Endodermal cell (in vitro differentiated cells): Measurements from ENCODE around the gene COA3. TPM values are rescaled to one million over a fixed set of nuclear protein-coding genes. Genes with fewer than 3 reads are reported as not detected.
A peak's percentile ranks its signal among the peaks of the same experiment; 100 is the strongest.

Experiments
- DNase-seq: peaks from one replicate; pipeline ENCODE4 v3.0.0-alpha.2; 2017
- H3K27ac ChIP-seq: 2 replicates; pipeline ENCODE4 v1.5.1; 2013; ENCODE audit warnings: mild to moderate bottlenecking, low read depth, low read length, moderate library complexity
- H3K27me3 ChIP-seq: 2 replicates; pipeline ENCODE4 v1.6.1; 2013; ENCODE audit warnings: mild to moderate bottlenecking, low read length, moderate library complexity; ENCODE audit not compliant: insufficient read depth, control insufficient read depth, poor library complexity, severe bottlenecking
- H3K36me3 ChIP-seq: 2 replicates; pipeline ENCODE4 v1.7.0; 2013; ENCODE audit warnings: mild to moderate bottlenecking, low read length, moderate library complexity; ENCODE audit not compliant: control insufficient read depth, insufficient read depth
- H3K4me1 ChIP-seq: one replicate; pipeline ENCODE4 v1.7.0; 2013; ENCODE audit warnings: low read length; ENCODE audit not compliant: control insufficient read depth, insufficient read depth
- H3K4me3 ChIP-seq: 2 replicates; pipeline ENCODE4 v1.5.1; 2013; ENCODE audit warnings: mild to moderate bottlenecking, low read length, moderate library complexity
- H3K9ac ChIP-seq: 2 replicates; pipeline ENCODE4 v1.6.1; 2013; ENCODE audit warnings: mild to moderate bottlenecking, low read length, moderate library complexity; ENCODE audit not compliant: poor library complexity, severe bottlenecking; ENCODE audit errors: extremely low read depth
- H3K9me3 ChIP-seq: 2 replicates; pipeline ENCODE4 v1.6.1; 2013; ENCODE audit warnings: mild to moderate bottlenecking, low read length, moderate library complexity; ENCODE audit not compliant: control insufficient read depth
- H3K27ac Mint-ChIP-seq: 2 replicates; pipeline ENCODE4 v1.8.0; 2020; ENCODE audit warnings: mixed read lengths
- H3K27me3 Mint-ChIP-seq: 2 replicates; pipeline ENCODE4 v1.8.0; 2021; ENCODE audit warnings: mild to moderate bottlenecking, mixed read lengths; ENCODE audit not compliant: insufficient read depth
- H3K36me3 Mint-ChIP-seq: 2 replicates; pipeline ENCODE4 v1.8.0; 2020; ENCODE audit warnings: low read depth, mixed read lengths
- H3K4me1 Mint-ChIP-seq: 2 replicates; pipeline ENCODE4 v1.8.0; 2020; ENCODE audit warnings: mixed read lengths
- H3K4me3 Mint-ChIP-seq: 2 replicates; pipeline ENCODE4 v1.8.0; 2020; ENCODE audit warnings: mild to moderate bottlenecking, moderate library complexity, mixed read lengths
- H3K9me3 Mint-ChIP-seq: 2 replicates; pipeline ENCODE4 v1.8.0; 2020; ENCODE audit warnings: mild to moderate bottlenecking, mixed read lengths
- WGBS, 2 experiments: methylation state at CpG; one replicate each; pipeline versions ENCODE4 v1.1.5 to v1.1.7; 2013; ENCODE audit warnings: missing lambda C conversion rate in 2 of 2, mixed read lengths in 1 of 2; ENCODE audit not compliant: insufficient coverage in 1 of 2, insufficient read length in 1 of 2; 5-methylcytosine and 5-hydroxymethylcytosine counted together
- total RNA-seq, 2 donors: library from RNA; stranded (reverse); fragmentation: NEBNext Ultra II Directional in 1 of 2; extraction: Animal tissue kit (Norgen Biotek cat#: 25700) in 1 of 2; gene quantifications; 2 replicates in 1 of 2; 3 replicates in 1 of 2; pipeline ENCODE4 v1.2.1, GENCODE V29; 2021
- TF ChIP-seq, protein P1 (sequence below): fragments of 200-600 bp; sonication (generic); conservative IDR thresholded peaks from 2 replicates; pipeline ENCODE4 v1.5.0; 2021; ENCODE audit warnings: antibody characterized with exemption, mild to moderate bottlenecking

The COA3 gene
- total RNA-seq, 2 donors from 2014 or later = 64.6 to 67.8 TPM

DNA sequence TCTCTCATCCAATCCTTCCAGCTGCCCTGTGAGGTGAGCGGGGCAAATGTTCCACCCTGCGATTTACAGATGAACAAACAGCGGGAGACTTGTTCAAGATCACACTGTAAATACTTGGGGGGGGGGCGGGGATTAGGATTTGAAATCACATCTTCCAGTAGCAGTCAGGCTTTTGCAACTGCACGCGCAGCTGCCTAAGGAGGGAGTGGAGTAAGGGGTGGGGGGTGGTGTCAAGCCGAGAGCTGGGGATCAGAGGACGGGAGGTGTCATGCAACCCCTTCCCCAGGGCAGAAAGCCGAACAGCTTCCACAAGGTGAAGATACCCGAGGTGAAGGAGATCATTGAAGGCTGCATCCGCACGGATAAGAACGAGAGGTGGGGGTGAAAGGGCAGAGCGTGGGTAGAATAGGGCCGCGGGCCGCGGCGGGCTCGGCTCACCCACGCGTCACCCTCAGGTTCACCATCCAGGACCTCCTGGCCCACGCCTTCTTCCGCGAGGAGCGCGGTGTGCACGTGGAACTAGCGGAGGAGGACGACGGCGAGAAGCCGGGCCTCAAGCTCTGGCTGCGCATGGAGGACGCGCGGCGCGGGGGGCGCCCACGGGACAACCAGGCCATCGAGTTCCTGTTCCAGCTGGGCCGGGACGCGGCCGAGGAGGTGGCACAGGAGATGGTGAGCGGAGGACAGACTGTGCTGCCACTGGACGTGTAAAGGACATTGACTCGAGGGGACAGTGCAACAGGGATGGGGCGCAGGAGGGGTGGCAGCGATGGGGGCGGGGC is 13.5 kb downstream of the COA3 start:
- Histone ChIP-seq H3K36me3 (no peaks in the 10 kb centered on the region), H3K9me3 (no peaks in the 10 kb centered on the region), H3K9ac (no peak overlapping the region), H3K27me3 (peaks cover 38% of the 10 kb centered on the region), H3K4me3 (no peak overlapping the region), H3K27ac (no peak overlapping the region), H3K4me1 (no peaks in the 10 kb centered on the region)
- Mint-ChIP-seq H3K27me3 (peaks cover 76% of the 10 kb centered on the region), H3K4me1 (peaks cover 13% of the 10 kb centered on the region), H3K27ac (no peak overlapping the region), H3K4me3 (no peak overlapping the region), H3K9me3 (no peaks in the 10 kb centered on the region), H3K36me3 (no peaks in the 10 kb centered on the region)
- WGBS, 2 experiments = 94 to 97% methylated on average over 40 to 52 of the region's 52 CpGs
- TF ChIP-seq, protein P1, sequence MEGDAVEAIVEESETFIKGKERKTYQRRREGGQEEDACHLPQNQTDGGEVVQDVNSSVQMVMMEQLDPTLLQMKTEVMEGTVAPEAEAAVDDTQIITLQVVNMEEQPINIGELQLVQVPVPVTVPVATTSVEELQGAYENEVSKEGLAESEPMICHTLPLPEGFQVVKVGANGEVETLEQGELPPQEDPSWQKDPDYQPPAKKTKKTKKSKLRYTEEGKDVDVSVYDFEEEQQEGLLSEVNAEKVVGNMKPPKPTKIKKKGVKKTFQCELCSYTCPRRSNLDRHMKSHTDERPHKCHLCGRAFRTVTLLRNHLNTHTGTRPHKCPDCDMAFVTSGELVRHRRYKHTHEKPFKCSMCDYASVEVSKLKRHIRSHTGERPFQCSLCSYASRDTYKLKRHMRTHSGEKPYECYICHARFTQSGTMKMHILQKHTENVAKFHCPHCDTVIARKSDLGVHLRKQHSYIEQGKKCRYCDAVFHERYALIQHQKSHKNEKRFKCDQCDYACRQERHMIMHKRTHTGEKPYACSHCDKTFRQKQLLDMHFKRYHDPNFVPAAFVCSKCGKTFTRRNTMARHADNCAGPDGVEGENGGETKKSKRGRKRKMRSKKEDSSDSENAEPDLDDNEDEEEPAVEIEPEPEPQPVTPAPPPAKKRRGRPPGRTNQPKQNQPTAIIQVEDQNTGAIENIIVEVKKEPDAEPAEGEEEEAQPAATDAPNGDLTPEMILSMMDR = no peak
- no peak for DNase-seq

- H3K27me3 Mint-ChIP-seq = peaks cover 73% of the 10 kb centered on the region
- H3K36me3 Mint-ChIP-seq = no peaks in the 10 kb centered on the region
- Histone ChIP-seq H3K27me3 (peaks cover 38% of the 10 kb centered on the region), H3K4me3 (no peak overlapping the region), H3K9me3 (no peaks in the 10 kb centered on the region), H3K4me1 (no peaks in the 10 kb centered on the region), H3K9ac (no peak overlapping the region), H3K36me3 (no peaks in the 10 kb centered on the region), H3K27ac (no peak overlapping the region)
- H3K9me3 Mint-ChIP-seq = no peaks in the 10 kb centered on the region
- peaks cover 18% of the 10 kb centered on the region for H3K4me1 Mint-ChIP-seq
- H3K27ac Mint-ChIP-seq = no peak overlapping the region
- no peak overlapping the region for H3K4me3 Mint-ChIP-seq
- 91 to 98% methylated on average over 20 to 25 of the region's 25 CpGs for WGBS, 2 experiments
- no peak for DNase-seq
- TF ChIP-seq, protein P1 = no peak
Observed at GRCh38 chr17:42784409-42784808, 14.1 kb downstream of the COA3 start.

GRCh38 chr17:42783791-42784138 is 14.7 kb downstream of the COA3 start:
- Mint-ChIP-seq H3K36me3 (no peaks in the 10 kb centered on the region), H3K4me3 (no peak overlapping the region), H3K27me3 (peaks cover 69% of the 10 kb centered on the region)

More at GRCh38 chr17:42783791-42784138, 14.7 kb downstream of the COA3 start:
- TF ChIP-seq, protein P1 = no peak
- H3K4me1 ChIP-seq = no peaks in the 10 kb centered on the region
- DNase-seq = peak; percentile 54
- H3K9ac ChIP-seq = no peak overlapping the region
- peaks cover 2% of the 10 kb centered on the region for H3K36me3 ChIP-seq
- H3K27me3 ChIP-seq = peaks cover 38% of the 10 kb centered on the region
- no peaks in the 10 kb centered on the region for H3K9me3 ChIP-seq
- 83 to 86% methylated on average over 18 to 22 of the region's 22 CpGs for WGBS, 2 experiments
- no peak overlapping the region for H3K4me3 ChIP-seq
- H3K4me1 Mint-ChIP-seq = peaks cover 19% of the 10 kb centered on the region
- no peak overlapping the region for H3K27ac Mint-ChIP-seq
- H3K9me3 Mint-ChIP-seq = no peaks in the 10 kb centered on the region
- no peak overlapping the region for H3K27ac ChIP-seq
